ENCODE measurements around the gene ARFGAP1.

GRCh38 chr20:63260521-63260920, 12.1 kb upstream of the ARFGAP1 start:
- TF ChIP-seq EZH2phosphoT487 (IDR thresholded peaks at IDR 0.05; ENCODE audit: borderline replicate concordance) (no peak), CTCF (conservative IDR thresholded peaks at IDR 0.05; ENCODE audit: low read length) (no peak)
